Ovary (tissue), 9 donors: ENCODE results near the gene INPP5A. TPM values are rescaled to one million over a fixed set of nuclear protein-coding genes. Genes with fewer than 3 reads are reported as not detected.
A peak's percentile ranks its signal among the peaks of the same experiment; 100 is the strongest.
"Not testable (repeated sequence)": the region's sequence is repeated elsewhere in the genome, so short reads cannot be mapped to it uniquely, and the experiment has no call there.

Source experiments
- DNase-seq, 5 donors: peaks; one replicate each; pipeline ENCODE4 v3.0.0-alpha.2; 2019 to 2020
- H3K27ac ChIP-seq, 2 donors: fragments of 200-600 bp; one replicate each; pipeline versions ENCODE4 v1.5.1 to v1.8.0; 2019 to 2022
- H3K27me3 ChIP-seq: fragments of 200-600 bp; one replicate; pipeline ENCODE4 v1.8.0; 2022
- H3K36me3 ChIP-seq: fragments of 200-600 bp; sonication (generic); one replicate; pipeline ENCODE4 v1.5.1; 2019
- H3K4me1 ChIP-seq: one replicate; pipeline ENCODE4 v1.8.1; 2013; ENCODE audit warnings: mild to moderate bottlenecking, moderate library complexity; ENCODE audit not compliant: insufficient read depth
- H3K4me3 ChIP-seq: fragments of 200-600 bp; sonication (generic); one replicate; pipeline ENCODE4 v1.5.1; 2017
- H3K9me3 ChIP-seq, 2 donors: fragments of 200-600 bp in 1 of 2; sonication (generic) in 1 of 2; one replicate each; pipeline versions ENCODE4 v1.5.1 to v1.8.1; 2013 to 2019; ENCODE audit warnings: mild to moderate bottlenecking in 1 of 2, moderate library complexity in 1 of 2
- EP300 ChIP-seq: sonication (generic); formaldehyde crosslinking; IDR thresholded peaks from one replicate; pipeline ENCODE4 v1.6.1; 2017; ENCODE audit warnings: antibody characterized with exemption
- POLR2A ChIP-seq: fragments of 450-650 bp; IDR thresholded peaks from one replicate; pipeline ENCODE4 v1.6.1; 2017; ENCODE audit warnings: antibody characterized with exemption, mild to moderate bottlenecking, moderate library complexity
- WGBS, 3 donors: extraction: QIAGEN DNeasy Blood & Tissue Kit in 1 of 3; methylation state at CpG; one replicate each; pipeline versions ENCODE4 v1.1.5 to v1.1.7; 2013 to 2017; 5-methylcytosine and 5-hydroxymethylcytosine counted together
- intact Hi-C, 4 donors: fragments of 100-400 bp; cut with DNase I; formaldehyde crosslinking; loops; one replicate each; pipeline versions ENCODE4 v1.11.0 to v1.15.1; 2022 to 2023
- polyA plus RNA-seq, 2 donors: library from polyadenylated mRNA; stranded (reverse); fragments of 200-250 nt in 1 of 2; fragments of 350-450 nt in 1 of 2; fragmentation: Illumina TruSeq in 1 of 2; extraction: RNeasy Lipid Tissue Mini Kit (QIAGEN cat#74804) in 1 of 2; gene quantifications; one replicate each; pipeline ENCODE4 v1.2.3, GENCODE V29; 2013 to 2014
- total RNA-seq, 7 donors: library from RNA; depleted of rRNA in 2 of 7; stranded (reverse); fragments of >200 nt in 2 of 7; fragmentation: NEBNext Ultra II Directional in 3 of 7; extraction: Animal tissue kit (Norgen Biotek cat#: 25700) in 3 of 7; gene quantifications; one replicate each; pipeline versions ENCODE4 v1.1.0 to v1.2.4, GENCODE V29; 2016 to 2023
- TF ChIP-seq, protein P1 (sequence below), 3 donors: fragments of 450-650 bp in 2 of 3; fragments of 200-600 bp in 1 of 3; IDR thresholded peaks; one replicate each; pipeline versions ENCODE4 v1.5.1 to v1.8.0; 2016 to 2022; ENCODE audit warnings: antibody characterized with exemption in 3 of 3, mild to moderate bottlenecking in 1 of 3
- donor health status: DM: no; HTN: no; CAD: no; lungs with moderate emphysema.
- donor health status: DM: no; HTN: no; CAD: no.
- donor health status: Bipolar disorder and iron deficiency.
- donor health status: DM: yes; HTN: yes; CAD: no.
- donor health status: DM: no; HTN: no; CAD: no.
- donor health status: DM: yes; HTN: yes; CAD: no.

INPP5A gene
- total and polyA plus RNA-seq, 9 donors, result 19.8 to 41.2 (median 35.3) TPM

DNA sequence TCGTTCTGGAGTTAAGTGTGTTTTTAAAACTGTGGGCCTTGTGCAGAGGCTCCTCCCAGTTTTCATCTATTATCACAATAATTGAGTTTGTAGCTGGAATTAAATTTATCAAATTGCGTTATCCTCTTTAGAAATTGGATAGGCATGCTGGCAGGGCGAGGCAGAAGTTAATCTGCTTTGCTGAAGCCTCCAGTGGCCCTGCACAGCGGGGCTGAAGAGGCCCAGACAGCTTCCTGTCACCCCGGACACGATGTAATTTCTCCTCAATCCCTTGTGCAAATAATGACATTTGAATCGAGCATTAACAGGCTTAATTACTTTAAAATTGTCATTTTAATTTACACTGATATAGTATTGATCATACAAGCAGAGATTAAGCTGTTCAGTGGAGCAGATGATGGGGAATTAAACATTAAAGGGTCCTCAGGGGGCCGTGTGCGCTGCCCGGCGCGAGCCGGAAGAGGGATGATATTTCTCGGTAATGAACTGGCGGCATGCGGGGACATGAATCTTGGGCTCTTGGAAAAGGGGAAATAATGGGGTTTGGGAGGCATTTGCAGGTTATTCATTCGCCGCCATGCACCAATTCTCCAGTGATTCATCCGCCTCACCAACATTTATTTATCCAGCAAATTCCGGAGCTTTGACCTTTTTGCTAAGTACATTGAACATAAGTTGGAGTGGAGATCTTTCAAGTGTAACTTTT, 129.9 kb downstream of the INPP5A start:
- Histone ChIP-seq H3K36me3 (no peaks in the 10 kb centered on the region), H3K9me3 (no peaks in the 10 kb centered on the region), H3K27ac (no peak overlapping the region), H3K4me3 (no peak overlapping the region), H3K27me3 (no peaks in the 10 kb centered on the region), H3K4me1 (no peaks in the 10 kb centered on the region)
- DNase-seq, result peak in 1 of 5 donors; percentile 0
- WGBS, 3 donors, result 91 to 93% (median 92%) methylated on average over 20 of the region's 20 CpGs
- intact Hi-C loops, result no loop called here
- no peak for TF ChIP-seq POLR2A
- TF ChIP-seq, protein P1, sequence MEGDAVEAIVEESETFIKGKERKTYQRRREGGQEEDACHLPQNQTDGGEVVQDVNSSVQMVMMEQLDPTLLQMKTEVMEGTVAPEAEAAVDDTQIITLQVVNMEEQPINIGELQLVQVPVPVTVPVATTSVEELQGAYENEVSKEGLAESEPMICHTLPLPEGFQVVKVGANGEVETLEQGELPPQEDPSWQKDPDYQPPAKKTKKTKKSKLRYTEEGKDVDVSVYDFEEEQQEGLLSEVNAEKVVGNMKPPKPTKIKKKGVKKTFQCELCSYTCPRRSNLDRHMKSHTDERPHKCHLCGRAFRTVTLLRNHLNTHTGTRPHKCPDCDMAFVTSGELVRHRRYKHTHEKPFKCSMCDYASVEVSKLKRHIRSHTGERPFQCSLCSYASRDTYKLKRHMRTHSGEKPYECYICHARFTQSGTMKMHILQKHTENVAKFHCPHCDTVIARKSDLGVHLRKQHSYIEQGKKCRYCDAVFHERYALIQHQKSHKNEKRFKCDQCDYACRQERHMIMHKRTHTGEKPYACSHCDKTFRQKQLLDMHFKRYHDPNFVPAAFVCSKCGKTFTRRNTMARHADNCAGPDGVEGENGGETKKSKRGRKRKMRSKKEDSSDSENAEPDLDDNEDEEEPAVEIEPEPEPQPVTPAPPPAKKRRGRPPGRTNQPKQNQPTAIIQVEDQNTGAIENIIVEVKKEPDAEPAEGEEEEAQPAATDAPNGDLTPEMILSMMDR (IDR thresholded peaks at IDR 0.05), result no peak
- no peak for TF ChIP-seq EP300

- DNase-seq, result peak in 1 of 5 donors; percentile 2
- no peak overlapping the region for H3K27ac ChIP-seq
- H3K9me3 ChIP-seq, result no peaks in the 10 kb centered on the region
- no peak for TF ChIP-seq POLR2A
- no peaks in the 10 kb centered on the region for H3K36me3 ChIP-seq
- no peaks in the 10 kb centered on the region for H3K4me1 ChIP-seq
- no peaks in the 10 kb centered on the region for H3K27me3 ChIP-seq
- 93 to 96% (median 95%) methylated on average over 5 of the region's 5 CpGs for WGBS, 3 donors
- no peak overlapping the region for H3K4me3 ChIP-seq
- intact Hi-C loops, result no loop called here
Measured at GRCh38 chr10:132668048-132668394, 130.4 kb downstream of the INPP5A start.

DNA sequence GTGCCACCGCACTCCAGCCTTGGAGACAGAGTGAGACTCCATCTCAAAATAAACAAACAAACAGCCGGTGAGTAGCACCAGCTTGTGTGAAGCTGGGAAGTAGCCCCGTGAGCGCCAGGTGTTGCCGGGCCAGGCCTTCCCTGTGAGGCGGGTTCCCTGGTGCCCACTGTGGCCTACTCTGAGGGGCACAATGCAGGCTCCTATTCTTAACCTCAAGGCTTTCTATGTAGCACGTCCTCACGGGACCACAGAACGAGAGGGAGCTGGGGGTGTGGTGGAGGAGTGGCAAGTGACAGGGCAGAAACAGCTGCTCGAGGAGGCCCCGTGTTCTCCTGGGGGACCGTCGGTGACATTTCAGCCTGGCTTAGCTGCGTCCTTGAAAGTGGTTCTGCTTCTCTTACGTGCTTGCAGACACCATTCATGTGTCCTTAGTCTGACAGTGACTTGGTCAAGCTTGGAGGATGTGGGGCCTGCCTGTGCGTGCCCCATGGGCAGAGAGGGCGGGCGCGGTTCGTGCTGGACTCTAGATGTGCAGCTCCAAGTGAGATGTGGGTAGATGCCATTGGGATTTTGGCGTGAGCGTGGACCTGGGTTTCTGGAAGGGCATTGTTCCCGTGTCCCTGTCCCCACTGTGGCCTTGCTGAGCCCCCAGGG, 131.7 kb downstream of the INPP5A start:
- Histone ChIP-seq H3K4me3 (no peak overlapping the region), H3K9me3 (no peaks in the 10 kb centered on the region), H3K27me3 (no peaks in the 10 kb centered on the region), H3K27ac (no peak overlapping the region), H3K4me1 (no peaks in the 10 kb centered on the region), H3K36me3 (no peaks in the 10 kb centered on the region)
- intact Hi-C loops, result no loop called here
- WGBS, 3 donors, result 93 to 96% (median 95%) methylated on average over 23 of the region's 23 CpGs
- no peak for TF ChIP-seq EP300
- DNase-seq, result peak in 1 of 5 donors; percentile 23

DNA sequence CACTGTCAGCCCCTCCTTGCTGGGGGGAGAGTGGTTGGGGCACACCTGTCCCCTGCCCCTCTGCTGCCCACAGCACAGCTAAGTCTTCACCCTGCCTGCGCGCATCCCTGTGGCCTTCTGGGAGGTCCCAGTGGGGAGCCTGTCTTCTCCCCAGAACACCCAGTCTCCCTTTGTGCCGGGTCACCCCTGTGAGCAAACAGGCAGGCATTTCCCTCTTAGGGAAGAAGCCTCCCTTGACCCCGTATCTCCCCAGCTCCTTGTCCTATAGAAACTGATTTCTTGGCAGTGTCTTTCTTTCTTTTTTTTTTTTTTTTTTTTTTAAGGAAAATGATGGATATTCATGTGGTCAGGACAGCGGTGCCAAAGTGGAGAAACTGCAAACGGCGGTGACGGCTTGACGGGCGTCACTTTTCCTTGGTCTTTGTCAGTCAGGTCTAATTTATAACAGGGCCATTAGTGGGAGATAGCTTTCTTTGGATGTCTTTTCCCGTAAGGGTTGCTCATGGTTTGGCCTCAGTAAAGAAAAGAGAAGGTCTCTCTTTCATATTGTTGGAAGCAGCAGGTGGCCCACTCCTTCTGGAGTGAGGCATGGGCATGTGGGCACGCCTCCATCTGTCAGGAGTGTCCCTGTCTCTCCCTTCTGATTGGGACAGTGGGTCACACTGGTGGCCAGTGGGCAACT, 133.1 kb downstream of the INPP5A start:
- WGBS, 3 donors, result 92 to 96% (median 92%) methylated on average over 12 of the region's 12 CpGs
- TF ChIP-seq EP300 (no peak), POLR2A (no peak)
- TF ChIP-seq, protein P1 (IDR thresholded peaks at IDR 0.05), result no peak
- Histone ChIP-seq H3K36me3 (no peaks in the 10 kb centered on the region), H3K27me3 (no peaks in the 10 kb centered on the region), H3K27ac (no peak overlapping the region), H3K4me3 (no peak overlapping the region), H3K4me1 (no peaks in the 10 kb centered on the region), H3K9me3 (no peaks in the 10 kb centered on the region)
- intact Hi-C loops, result no loop called here
- DNase-seq, result peak in 1 of 5 donors; percentile 10

- DNase-seq, result peak in 2 of 5 donors; percentile 10 to 23
- 93 to 95% (median 94%) methylated on average over 25 of the region's 25 CpGs for WGBS, 3 donors
Measured at GRCh38 chr10:132671228-132672154, 133.9 kb downstream of the INPP5A start.

GRCh38 chr10:132673746-132674145, 136.2 kb downstream of the INPP5A start:
- 92 to 98% (median 98%) methylated on average over 4 of the region's 4 CpGs for WGBS, 3 donors
- H3K36me3 ChIP-seq, H3K27me3 ChIP-seq, H3K4me3 ChIP-seq, H3K4me1 ChIP-seq, intact Hi-C loops, H3K9me3 ChIP-seq, H3K27ac ChIP-seq: not testable (repeated sequence)
- peak in 1 of 5 donors; percentile 5 for DNase-seq

More at GRCh38 chr10:132671228-132672154, 133.9 kb downstream of the INPP5A start:
- no peaks in the 10 kb centered on the region for H3K36me3 ChIP-seq
- H3K4me1 ChIP-seq, result no peaks in the 10 kb centered on the region
- TF ChIP-seq, protein P1 (IDR thresholded peaks at IDR 0.05), result no peak
- no peak for TF ChIP-seq EP300
- no peak for TF ChIP-seq POLR2A
- no peak overlapping the region for H3K27ac ChIP-seq
- H3K27me3 ChIP-seq, result no peaks in the 10 kb centered on the region
- intact Hi-C loops, result no loop called here
- no peak overlapping the region for H3K4me3 ChIP-seq
- H3K9me3 ChIP-seq, result no peaks in the 10 kb centered on the region
